HUES64 (cell line): ENCODE data around the gene USP21. TPM values are rescaled to one million over a fixed set of nuclear protein-coding genes. Genes with fewer than 3 reads are reported as not detected.
"Not testable (repeated sequence)": the region's sequence is repeated elsewhere in the genome, so short reads cannot be mapped to it uniquely, and the experiment has no call there.

ENCODE experiments used
- H3K27ac ChIP-seq: 2 replicates; pipeline ENCODE4 v1.7.0; 2013; ENCODE audit warnings: low read depth, low read length, inconsistent platforms
- H3K27me3 ChIP-seq: 2 replicates; pipeline ENCODE4 v1.6.1; 2013; ENCODE audit warnings: mild to moderate bottlenecking, low read length; ENCODE audit not compliant: insufficient read depth
- H3K36me3 ChIP-seq: 2 replicates; pipeline ENCODE4 v1.6.1; 2013; ENCODE audit warnings: mild to moderate bottlenecking, low read length; ENCODE audit not compliant: insufficient read depth
- H3K4me1 ChIP-seq: 2 replicates; pipeline ENCODE4 v1.6.1; 2013; ENCODE audit warnings: mild to moderate bottlenecking, low read length, moderate library complexity; ENCODE audit not compliant: insufficient read depth
- H3K4me3 ChIP-seq: 2 replicates; pipeline ENCODE4 v1.5.1; 2013; ENCODE audit warnings: mild to moderate bottlenecking, low read length, moderate library complexity
- H3K9ac ChIP-seq: 2 replicates; pipeline ENCODE4 v1.6.1; 2013; ENCODE audit warnings: mild to moderate bottlenecking, low read depth, low read length
- H3K9me3 ChIP-seq: 2 replicates; pipeline ENCODE4 v1.6.1; 2013; ENCODE audit warnings: low read depth, low read length; ENCODE audit not compliant: insufficient read depth
- WGBS: fragments of 150-250, 120-280 bp; methylation state at CpG from one replicate; pipeline ENCODE4 v1.1.7; 2013; ENCODE audit warnings: missing lambda C conversion rate; 5-methylcytosine and 5-hydroxymethylcytosine counted together
- polyA plus RNA-seq, 2 experiments: library from polyadenylated mRNA; stranded (reverse); fragments of 50-300 nt; gene quantifications; one replicate each; pipeline ENCODE4 v1.2.3, GENCODE V29; 2013

USP21 gene
- 19.9 TPM for polyA plus RNA-seq (2013, experiment 1 of 2)
- polyA plus RNA-seq (2013, experiment 2 of 2): 20.2 TPM

- peak within 1 kb of the TSS; percentile 75 for H3K4me3 ChIP-seq
- H3K9ac ChIP-seq: peak within 1 kb of the TSS; percentile 84
- WGBS: 2% methylated on average over 60 of the region's 60 CpGs
- no peaks in the 10 kb centered on the region for H3K9me3 ChIP-seq
- H3K27me3 ChIP-seq: no peaks in the 10 kb centered on the region
- H3K4me1 ChIP-seq: peaks cover 10% of the 10 kb centered on the region; the same call in 1 of the 2 replicates
- peaks cover 45% of the 10 kb centered on the region for H3K36me3 ChIP-seq
- H3K27ac ChIP-seq: peak within 1 kb of the TSS; percentile 80
Observed at GRCh38 chr1:161159087-161159912, at the start of gene USP21. Gene USP21 (plus strand): TSS chr1:161159500. CDS start chr1:161160641, 1,141 bp downstream.

GRCh38 chr1:161111117-161111516 is 48.2 kb upstream of the USP21 start:
- WGBS: 96% methylated on average over 3 of the region's 3 CpGs
- H3K4me1 ChIP-seq: no peaks in the 10 kb centered on the region
- peaks cover 28% of the 10 kb centered on the region; the same call in 1 of the 2 replicates for H3K36me3 ChIP-seq
- no peaks in the 10 kb centered on the region for H3K27me3 ChIP-seq
- H3K27ac ChIP-seq: no peak overlapping the region
- H3K4me3 ChIP-seq: no peak overlapping the region
- H3K9ac ChIP-seq: no peak overlapping the region
- no peaks in the 10 kb centered on the region for H3K9me3 ChIP-seq

- H3K4me1 ChIP-seq: no peaks in the 10 kb centered on the region
Observed at GRCh38 chr1:161111527-161111926, 47.8 kb upstream of the USP21 start.

GRCh38 chr1:161113915-161114314 is 45.4 kb upstream of the USP21 start:
- no peak overlapping the region for H3K4me3 ChIP-seq
- 95% methylated on average over 1 of the region's 1 CpG for WGBS
- H3K27me3 ChIP-seq: no peaks in the 10 kb centered on the region
- H3K9ac ChIP-seq: no peak overlapping the region
- H3K36me3 ChIP-seq: peaks cover 28% of the 10 kb centered on the region; the same call in 1 of the 2 replicates
- H3K9me3 ChIP-seq: no peaks in the 10 kb centered on the region
- 0 out of 2 replicates have a peak, but pooled peaks cover 4% of the 10 kb centered on the region for H3K4me1 ChIP-seq
- no peak overlapping the region for H3K27ac ChIP-seq

More at GRCh38 chr1:161111527-161111926, 47.8 kb upstream of the USP21 start:
- H3K4me3 ChIP-seq: no peak overlapping the region
- H3K36me3 ChIP-seq: peaks cover 28% of the 10 kb centered on the region; the same call in 1 of the 2 replicates
- 95% methylated on average over 2 of the region's 2 CpGs for WGBS
- H3K27me3 ChIP-seq: no peaks in the 10 kb centered on the region
- H3K27ac ChIP-seq: no peak overlapping the region
- no peak overlapping the region for H3K9ac ChIP-seq
- no peaks in the 10 kb centered on the region for H3K9me3 ChIP-seq

- no peak overlapping the region for H3K4me3 ChIP-seq
- H3K36me3 ChIP-seq: peaks cover 23% of the 10 kb centered on the region; the same call in 1 of the 2 replicates
- 100% methylated on average over 1 of the region's 2 CpGs for WGBS
- H3K27ac ChIP-seq: no peak overlapping the region
- no peaks in the 10 kb centered on the region for H3K9me3 ChIP-seq
- no peaks in the 10 kb centered on the region for H3K27me3 ChIP-seq
- H3K4me1 ChIP-seq: peaks cover 10% of the 10 kb centered on the region
- no peak overlapping the region for H3K9ac ChIP-seq
Observed at GRCh38 chr1:161114556-161114955, 44.7 kb upstream of the USP21 start.

GRCh38 chr1:161115132-161115711 is 44.1 kb upstream of the USP21 start:
- Histone ChIP-seq H3K36me3 (peaks cover 23% of the 10 kb centered on the region), H3K4me1 (peaks cover 10% of the 10 kb centered on the region), H3K9me3 (no peaks in the 10 kb centered on the region), H3K9ac (no peak overlapping the region), H3K4me3 (no peak overlapping the region), H3K27ac (no peak overlapping the region), H3K27me3 (no peaks in the 10 kb centered on the region)
- WGBS: 96% methylated on average over 12 of the region's 12 CpGs

GRCh38 chr1:161115961-161116360 is 43.3 kb upstream of the USP21 start:
- H3K9ac ChIP-seq, H3K27ac ChIP-seq, H3K4me1 ChIP-seq, H3K27me3 ChIP-seq, H3K4me3 ChIP-seq, H3K9me3 ChIP-seq: not testable (repeated sequence)
- WGBS: 95% methylated on average over 6 of the region's 6 CpGs
- H3K36me3 ChIP-seq: peaks cover 27% of the 10 kb centered on the region

GRCh38 chr1:161117759-161118581 is 41.3 kb upstream of the USP21 start, which contains the start of the genes NIT1 and PFDN2:
Gene NIT1 (plus strand): TSS chr1:161118105. CDS start chr1:161118177, 72 bp downstream.
Gene PFDN2 (minus strand): TSS chr1:161118037. CDS start chr1:161118026, 11 bp downstream.
- peak within 1 kb of the TSS; percentile 81 for H3K4me3 ChIP-seq
- peaks cover 47% of the 10 kb centered on the region for H3K36me3 ChIP-seq
- H3K27ac ChIP-seq: peak within 1 kb of the TSS; percentile 95
- peak within 1 kb of the TSS; percentile 69 for H3K9ac ChIP-seq
- H3K27me3 ChIP-seq: no peaks in the 10 kb centered on the region
- peaks cover 10% of the 10 kb centered on the region for H3K4me1 ChIP-seq
- WGBS: under 1% methylated on average over 58 of the region's 58 CpGs
- H3K9me3 ChIP-seq: no peaks in the 10 kb centered on the region

- WGBS: 76% methylated on average over 10 of the region's 10 CpGs
- no peak overlapping the region; the same call in 1 of the 2 replicates for H3K9ac ChIP-seq
- peak overlapping the region; percentile 81 for H3K4me3 ChIP-seq
- no peaks in the 10 kb centered on the region for H3K27me3 ChIP-seq
- no peaks in the 10 kb centered on the region for H3K9me3 ChIP-seq
- H3K36me3 ChIP-seq: peaks cover 52% of the 10 kb centered on the region
- peaks cover 10% of the 10 kb centered on the region for H3K4me1 ChIP-seq
- peak overlapping the region; percentile 38; the same call in 1 of the 2 replicates for H3K27ac ChIP-seq
Observed at GRCh38 chr1:161119092-161119903, 40.0 kb upstream of the USP21 start.

GRCh38 chr1:161121042-161121650 is 38.2 kb upstream of the USP21 start:
- peaks cover 61% of the 10 kb centered on the region for H3K36me3 ChIP-seq
- no peak overlapping the region for H3K9ac ChIP-seq
- H3K4me3 ChIP-seq: no peak overlapping the region
- no peak overlapping the region for H3K27ac ChIP-seq
- peaks cover 10% of the 10 kb centered on the region for H3K4me1 ChIP-seq
- no peaks in the 10 kb centered on the region for H3K9me3 ChIP-seq
- 88% methylated on average over 2 of the region's 3 CpGs for WGBS
- H3K27me3 ChIP-seq: no peaks in the 10 kb centered on the region
